Body of pancreas (tissue), 4 donors: ENCODE results near the gene IL21. TPM values are rescaled to one million over a fixed set of nuclear protein-coding genes. Genes with fewer than 3 reads are reported as not detected.

ENCODE experiments used
- ATAC-seq: fragments of 150-250 bp; one replicate; pipeline ENCODE4 v1.9.1; 2016
- DNase-seq, 4 donors: peaks; one replicate each; pipeline ENCODE4 v3.0.0-alpha.2; 2019
- H3K27ac ChIP-seq, 4 donors: fragments of 200-600 bp; sonication (generic); 1 replicate in 3 of 4; 2 replicates in 1 of 4; pipeline versions ENCODE4 v1.5.1 to v1.6.1; 2016 to 2019; ENCODE audit warnings: mild to moderate bottlenecking in 1 of 4, mixed read lengths in 1 of 4, moderate library complexity in 1 of 4
- H3K27me3 ChIP-seq, 2 donors: fragments of 200-600 bp; sonication (generic); one replicate each; pipeline ENCODE4 v1.6.0; 2016; ENCODE audit warnings: mild to moderate bottlenecking in 1 of 2
- H3K36me3 ChIP-seq, 2 donors: fragments of 200-600 bp; sonication (generic); replicated peaks in 1 of 2; 2 replicates each; pipeline ENCODE4 v1.5.1; 2016; ENCODE audit warnings: low read depth in 2 of 2; ENCODE audit not compliant: insufficient read depth in 1 of 2
- H3K4me1 ChIP-seq: fragments of 200-600 bp; sonication (generic); one replicate; pipeline ENCODE4 v1.6.0; 2016
- H3K4me3 ChIP-seq, 2 donors: fragments of 200-600 bp; sonication (generic); 1 replicate in 1 of 2; 2 replicates in 1 of 2; pipeline ENCODE4 v1.5.1; 2016 to 2019
- H3K9me3 ChIP-seq, 3 donors: fragments of 200-600 bp; sonication (generic); 1 replicate in 2 of 3; 2 replicates in 1 of 3; pipeline ENCODE4 v1.5.1; 2016
- POLR2A ChIP-seq, 3 donors: fragments of 450-650 bp; IDR thresholded peaks; one replicate each; pipeline ENCODE4 v1.6.1; 2016; ENCODE audit warnings: antibody characterized with exemption in 3 of 3, mild to moderate bottlenecking in 2 of 3
- WGBS, 2 donors: methylation state at CpG; one replicate each; pipeline ENCODE4 v1.1.5; 2017; 5-methylcytosine and 5-hydroxymethylcytosine counted together
- intact Hi-C: fragments of 100-400 bp; cut with DNase I; formaldehyde crosslinking; loops from one replicate; pipeline ENCODE4 v1.15.1; 2023
- total RNA-seq, 2 donors: library from RNA; depleted of rRNA; stranded (reverse); fragments of >200 nt; gene quantifications; one replicate each; pipeline ENCODE4 v1.1.0, GENCODE V29; 2016
- TF ChIP-seq, protein P1 (sequence below), 7 experiments: fragments of 450-650 bp in 4 of 7; fragments of 200-600 bp in 3 of 7; sonication (generic) in 3 of 7; IDR thresholded peaks; one replicate each; pipeline ENCODE4 v1.5.1; 2016 to 2019; ENCODE audit warnings: antibody characterized with exemption in 7 of 7

IL21 gene
- total RNA-seq, 2 donors from 2014 or later: not detected

- ATAC-seq: no peak
These were observed 3.0 kb downstream of the IL21 start for GRCh38 chr4:122617597-122618593.

GRCh38 chr4:122616915-122617596 is 3.8 kb downstream of the IL21 start:
- WGBS, 2 donors: 50 to 63% methylated on average over 6 of the region's 6 CpGs

More at GRCh38 chr4:122617597-122618593, 3.0 kb downstream of the IL21 start:
- Histone ChIP-seq H3K4me1 (no peaks in the 10 kb centered on the region), H3K9me3 (no peaks in the 10 kb centered on the region), H3K27me3 (no peaks in the 10 kb centered on the region), H3K27ac (no peak overlapping the region), H3K36me3 (no peaks in the 10 kb centered on the region), H3K4me3 (no peak overlapping the region)
- TF ChIP-seq, protein P1, sequence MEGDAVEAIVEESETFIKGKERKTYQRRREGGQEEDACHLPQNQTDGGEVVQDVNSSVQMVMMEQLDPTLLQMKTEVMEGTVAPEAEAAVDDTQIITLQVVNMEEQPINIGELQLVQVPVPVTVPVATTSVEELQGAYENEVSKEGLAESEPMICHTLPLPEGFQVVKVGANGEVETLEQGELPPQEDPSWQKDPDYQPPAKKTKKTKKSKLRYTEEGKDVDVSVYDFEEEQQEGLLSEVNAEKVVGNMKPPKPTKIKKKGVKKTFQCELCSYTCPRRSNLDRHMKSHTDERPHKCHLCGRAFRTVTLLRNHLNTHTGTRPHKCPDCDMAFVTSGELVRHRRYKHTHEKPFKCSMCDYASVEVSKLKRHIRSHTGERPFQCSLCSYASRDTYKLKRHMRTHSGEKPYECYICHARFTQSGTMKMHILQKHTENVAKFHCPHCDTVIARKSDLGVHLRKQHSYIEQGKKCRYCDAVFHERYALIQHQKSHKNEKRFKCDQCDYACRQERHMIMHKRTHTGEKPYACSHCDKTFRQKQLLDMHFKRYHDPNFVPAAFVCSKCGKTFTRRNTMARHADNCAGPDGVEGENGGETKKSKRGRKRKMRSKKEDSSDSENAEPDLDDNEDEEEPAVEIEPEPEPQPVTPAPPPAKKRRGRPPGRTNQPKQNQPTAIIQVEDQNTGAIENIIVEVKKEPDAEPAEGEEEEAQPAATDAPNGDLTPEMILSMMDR (IDR thresholded peaks at IDR 0.05): no peak
- TF ChIP-seq POLR2A (IDR thresholded peaks at IDR 0.05): no peak
- 58 to 63% methylated on average over 7 of the region's 7 CpGs for WGBS, 2 donors
- no peak for DNase-seq
- intact Hi-C loops: no loop called here

DNA sequence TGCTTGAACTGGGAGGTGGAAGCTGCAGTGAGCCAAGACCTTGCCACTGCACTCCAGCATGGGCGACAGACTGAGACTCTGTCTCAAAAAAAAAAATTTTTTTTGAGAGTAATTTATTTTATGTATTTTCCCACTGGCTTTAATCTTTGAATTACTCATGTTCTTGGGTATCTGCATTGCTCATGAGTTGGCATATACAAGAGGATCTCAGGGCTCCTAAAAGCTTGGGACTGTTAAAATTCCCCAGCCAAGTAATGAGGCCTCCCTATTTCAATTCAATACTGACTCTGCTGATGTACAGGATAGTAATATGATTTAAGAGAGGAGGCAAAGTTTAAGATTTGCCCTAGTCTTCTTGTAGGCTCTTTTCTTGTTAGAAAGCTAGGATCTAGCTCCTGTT is 6.2 kb downstream of the IL21 start:
- Histone ChIP-seq H3K27me3 (no peaks in the 10 kb centered on the region), H3K36me3 (no peaks in the 10 kb centered on the region), H3K4me3 (no peak overlapping the region), H3K9me3 (no peaks in the 10 kb centered on the region), H3K27ac (no peak overlapping the region), H3K4me1 (no peaks in the 10 kb centered on the region)
- DNase-seq (no peak), ATAC-seq (no peak)
- intact Hi-C loops: no loop called here
- 71 to 88% methylated on average over 1 of the region's 1 CpG for WGBS, 2 donors
- TF ChIP-seq POLR2A (IDR thresholded peaks at IDR 0.05): no peak
- TF ChIP-seq, protein P1 (IDR thresholded peaks at IDR 0.05): no peak

More at GRCh38 chr4:122616915-122617596, 3.8 kb downstream of the IL21 start:
- no peaks in the 10 kb centered on the region for H3K27me3 ChIP-seq
- no peaks in the 10 kb centered on the region for H3K36me3 ChIP-seq
- ATAC-seq (no peak), DNase-seq (no peak)
- TF ChIP-seq, protein P1 (IDR thresholded peaks at IDR 0.05): no peak
- TF ChIP-seq POLR2A (IDR thresholded peaks at IDR 0.05): no peak
- intact Hi-C loops: no loop called here
- H3K4me1 ChIP-seq: no peaks in the 10 kb centered on the region
- H3K4me3 ChIP-seq: no peak overlapping the region
- no peaks in the 10 kb centered on the region for H3K9me3 ChIP-seq
- H3K27ac ChIP-seq: no peak overlapping the region

DNA sequence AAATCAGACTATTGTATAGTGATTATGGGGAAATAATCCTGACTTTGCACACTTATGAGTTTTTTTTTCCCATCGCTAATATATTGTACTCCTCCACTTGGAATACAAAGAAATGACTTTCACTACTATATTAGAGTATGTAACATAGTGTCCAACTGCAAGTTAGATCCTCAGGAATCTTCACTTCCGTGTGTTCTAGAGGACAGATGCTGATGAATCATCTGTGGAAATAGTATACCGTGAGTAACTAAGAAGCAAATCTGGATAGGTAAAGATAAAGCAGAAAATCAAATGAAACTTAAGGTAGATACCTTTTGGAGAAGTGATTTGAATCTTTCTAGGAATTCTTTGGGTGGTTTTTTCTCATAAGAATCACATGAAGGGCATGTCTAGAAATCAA is 8.3 kb downstream of the IL21 start:
- intact Hi-C loops: no loop called here

More for the DNA sequence above, 8.3 kb downstream of the IL21 start:
- DNase-seq (no peak), ATAC-seq (no peak)
- H3K27ac ChIP-seq: no peak overlapping the region
- H3K9me3 ChIP-seq: no peaks in the 10 kb centered on the region
- H3K27me3 ChIP-seq: no peaks in the 10 kb centered on the region
- no peaks in the 10 kb centered on the region for H3K36me3 ChIP-seq
- H3K4me3 ChIP-seq: no peak overlapping the region
- WGBS, 2 donors: 60 to 62% methylated on average over 3 of the region's 3 CpGs
- no peak for TF ChIP-seq POLR2A (IDR thresholded peaks at IDR 0.05)
- TF ChIP-seq, protein P1 (IDR thresholded peaks at IDR 0.05): no peak
- no peaks in the 10 kb centered on the region for H3K4me1 ChIP-seq
